Tibial nerve (tissue), 4 donors: ENCODE results near the gene LRBA. TPM values are rescaled to one million over a fixed set of nuclear protein-coding genes. Genes with fewer than 3 reads are reported as not detected.

Experiments used
- DNase-seq, 2 donors: peaks; one replicate each; pipeline ENCODE4 v3.0.0-alpha.2; 2019; ENCODE audit warnings: low spot score in 2 of 2
- H3K27ac ChIP-seq, 4 donors: fragments of 200-600 bp; sonication (generic) in 3 of 4; one replicate each; pipeline ENCODE4 v1.5.1; 2017 to 2019; ENCODE audit warnings: mild to moderate bottlenecking in 1 of 4
- H3K27me3 ChIP-seq, 2 donors: fragments of 200-600 bp; sonication (generic) in 1 of 2; one replicate each; pipeline versions ENCODE4 v1.5.1 to v1.6.0; 2017 to 2019
- H3K36me3 ChIP-seq, 3 donors: fragments of 200-600 bp; sonication (generic); one replicate each; pipeline ENCODE4 v1.5.1; 2018 to 2019
- H3K4me1 ChIP-seq, 4 donors: fragments of 200-600 bp; sonication (generic) in 3 of 4; one replicate each; pipeline ENCODE4 v1.5.1; 2017 to 2019
- H3K4me3 ChIP-seq, 4 donors: fragments of 200-600 bp; sonication (generic) in 3 of 4; one replicate each; pipeline ENCODE4 v1.5.1; 2017 to 2019; ENCODE audit warnings: mild to moderate bottlenecking in 1 of 4, moderate library complexity in 1 of 4
- H3K9me3 ChIP-seq, 4 donors: fragments of 200-600 bp; sonication (generic) in 3 of 4; one replicate each; pipeline ENCODE4 v1.5.1; 2017 to 2019
- CTCF ChIP-seq, 5 experiments: fragments of 200-600 bp in 3 of 5; fragments of 450-650 bp in 2 of 5; sonication (generic) in 3 of 5; IDR thresholded peaks; one replicate each; pipeline ENCODE4 v1.5.1; 2016 to 2019; ENCODE audit warnings: antibody characterized with exemption in 5 of 5, mild to moderate bottlenecking in 3 of 5, moderate library complexity in 2 of 5
- EP300 ChIP-seq, 2 donors: sonication (generic); formaldehyde crosslinking; IDR thresholded peaks; one replicate each; pipeline ENCODE4 v1.6.1; 2017; ENCODE audit warnings: antibody characterized with exemption in 2 of 2, mild to moderate bottlenecking in 1 of 2
- POLR2A ChIP-seq, 2 donors: fragments of 450-650 bp; IDR thresholded peaks; one replicate each; pipeline ENCODE4 v1.6.1; 2017; ENCODE audit warnings: antibody characterized with exemption in 2 of 2, mild to moderate bottlenecking in 2 of 2, moderate library complexity in 2 of 2
- WGBS, 2 donors: methylation state at CpG; one replicate each; pipeline ENCODE4 v1.1.5; 2018; 5-methylcytosine and 5-hydroxymethylcytosine counted together
- total RNA-seq, 4 donors: library from RNA; depleted of rRNA; stranded (reverse); fragments of >200 nt; gene quantifications; one replicate each; pipeline ENCODE4 v1.1.0, GENCODE V29; 2016

Gene LRBA
- total RNA-seq, 4 donors from 2014 or later = 35.4 to 43.1 (median 38.0) TPM

- Histone ChIP-seq H3K9me3 (no peaks in the 10 kb centered on the region), H3K27ac (no peak overlapping the region), H3K27me3 (no peaks in the 10 kb centered on the region), H3K4me1 (no peaks in the 10 kb centered on the region), H3K4me3 (no peak overlapping the region), H3K36me3 (no peaks in the 10 kb centered on the region)
- TF ChIP-seq POLR2A (IDR thresholded peaks at IDR 0.05) (no peak), EP300 (IDR thresholded peaks at IDR 0.05) (no peak), CTCF (IDR thresholded peaks at IDR 0.05) (no peak)
- WGBS, 2 donors = 87 to 89% methylated on average over 3 of the region's 3 CpGs
- DNase-seq = no peak
These were observed 645.4 kb downstream of the LRBA start for GRCh38 chr4:150369434-150370380.

- no peaks in the 10 kb centered on the region for H3K36me3 ChIP-seq
- no peaks in the 10 kb centered on the region for H3K27me3 ChIP-seq
- no peaks in the 10 kb centered on the region for H3K9me3 ChIP-seq
- no peak for DNase-seq
- no peak overlapping the region for H3K4me3 ChIP-seq
- TF ChIP-seq CTCF (IDR thresholded peaks at IDR 0.05) (no peak), EP300 (IDR thresholded peaks at IDR 0.05) (no peak), POLR2A (IDR thresholded peaks at IDR 0.05) (no peak)
- no peaks in the 10 kb centered on the region for H3K4me1 ChIP-seq
- no peak overlapping the region for H3K27ac ChIP-seq
These were observed 646.4 kb downstream of the LRBA start for GRCh38 chr4:150368667-150369066.

GRCh38 chr4:150367326-150367725 lies 647.8 kb downstream of the LRBA start:
- DNase-seq = no peak
- Histone ChIP-seq H3K27me3 (no peaks in the 10 kb centered on the region), H3K9me3 (no peaks in the 10 kb centered on the region), H3K4me3 (no peak overlapping the region), H3K36me3 (no peaks in the 10 kb centered on the region), H3K4me1 (no peaks in the 10 kb centered on the region), H3K27ac (no peak overlapping the region)
- 76 to 80% methylated on average over 4 of the region's 4 CpGs for WGBS, 2 donors
- no peak for TF ChIP-seq POLR2A (IDR thresholded peaks at IDR 0.05)
- no peak for TF ChIP-seq EP300 (IDR thresholded peaks at IDR 0.05)
- no peak for TF ChIP-seq CTCF (IDR thresholded peaks at IDR 0.05)

DNA sequence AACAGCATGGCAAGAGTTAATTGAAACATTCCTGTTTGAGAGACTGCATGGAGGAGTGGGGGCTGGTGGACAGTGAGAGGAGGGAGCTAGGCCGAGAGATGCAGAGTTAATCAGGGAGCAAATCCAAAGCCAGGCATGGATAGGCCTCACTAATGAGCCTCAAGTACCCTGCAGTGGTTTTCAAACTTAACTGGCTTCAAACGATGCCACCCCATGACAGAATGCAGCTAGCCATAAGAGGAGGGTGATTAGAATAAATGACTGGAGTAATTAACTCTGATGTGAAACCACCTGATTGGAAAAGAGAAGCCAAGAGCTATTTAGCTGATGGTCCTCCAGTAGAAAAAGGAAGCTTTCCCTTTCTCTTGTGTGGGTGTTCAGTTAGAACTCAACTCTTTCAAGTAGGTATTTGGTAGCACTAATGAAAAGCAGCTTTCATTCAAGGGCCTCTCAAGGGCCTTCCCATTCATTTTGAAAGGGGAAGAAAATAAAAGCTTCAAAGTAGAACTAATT lies 648.5 kb downstream of the LRBA start:
- Histone ChIP-seq H3K4me3 (no peak overlapping the region), H3K27me3 (no peaks in the 10 kb centered on the region), H3K27ac (no peak overlapping the region), H3K4me1 (no peaks in the 10 kb centered on the region), H3K36me3 (no peaks in the 10 kb centered on the region), H3K9me3 (no peaks in the 10 kb centered on the region)
- no peak for DNase-seq
- no peak for TF ChIP-seq EP300 (IDR thresholded peaks at IDR 0.05)
- no peak for TF ChIP-seq CTCF (IDR thresholded peaks at IDR 0.05)
- TF ChIP-seq POLR2A (IDR thresholded peaks at IDR 0.05) = no peak
- WGBS, 2 donors = 30 to 40% methylated on average over 2 of the region's 2 CpGs
